Adrenal gland (tissue), 12 donors: ENCODE results near the gene TBC1D7. TPM values are rescaled to one million over a fixed set of nuclear protein-coding genes. Genes with fewer than 3 reads are reported as not detected.

ENCODE experiments used
- DNase-seq, 7 donors: peaks; one replicate each; pipeline ENCODE4 v3.0.0-alpha.2; 2019 to 2020
- H3K27ac ChIP-seq, 5 donors: fragments of 200-600 bp; sonication (generic) in 4 of 5; 1 replicate in 3 of 5; 2 replicates in 2 of 5; pipeline versions ENCODE4 v1.5.1 to v1.8.0; 2016 to 2020; ENCODE audit warnings: mild to moderate bottlenecking in 1 of 5
- H3K27me3 ChIP-seq: fragments of 200-600 bp; 2 replicates; pipeline ENCODE4 v1.8.0; 2021
- H3K36me3 ChIP-seq, 2 donors: fragments of 200-600 bp; replicated peaks in 1 of 2; 1 replicate in 1 of 2; 2 replicates in 1 of 2; pipeline versions ENCODE4 v1.5.1 to v1.8.0; 2018 to 2022
- H3K4me1 ChIP-seq, 2 donors: fragments of 200-600 bp; replicated peaks in 1 of 2; 1 replicate in 1 of 2; 2 replicates in 1 of 2; pipeline versions ENCODE4 v1.5.1 to v1.8.0; 2018 to 2021
- H3K4me3 ChIP-seq, 4 donors: fragments of 200-600 bp; sonication (generic) in 3 of 4; one replicate each; pipeline ENCODE4 v1.5.1; 2016 to 2018
- H3K9me3 ChIP-seq, 3 donors: fragments of 200-600 bp; sonication (generic) in 1 of 3; replicated peaks in 1 of 3; 1 replicate in 2 of 3; 2 replicates in 1 of 3; pipeline versions ENCODE4 v1.5.1 to v1.8.0; 2016 to 2021
- CTCF ChIP-seq, 6 experiments: fragments of 450-650 bp in 4 of 6; fragments of 200-600 bp in 2 of 6; sonication (generic) in 1 of 6; IDR thresholded peaks; 1 replicate in 5 of 6; 2 replicates in 1 of 6; pipeline versions ENCODE4 v1.5.1 to v1.8.0; 2016 to 2021; ENCODE audit warnings: antibody characterized with exemption in 6 of 6, mild to moderate bottlenecking in 2 of 6, moderate library complexity in 1 of 6
- POLR2A ChIP-seq, 2 donors: fragments of 450-650 bp; IDR thresholded peaks; one replicate each; pipeline ENCODE4 v1.6.1; 2017; ENCODE audit warnings: antibody characterized with exemption in 2 of 2, mild to moderate bottlenecking in 2 of 2, moderate library complexity in 1 of 2
- WGBS, 4 donors: extraction: QIAGEN DNeasy Blood & Tissue Kit in 2 of 4; methylation state at CpG; one replicate each; pipeline versions ENCODE4 v1.1.5 to v1.1.7; 2013 to 2017; 5-methylcytosine and 5-hydroxymethylcytosine counted together
- intact Hi-C, 2 donors: fragments of 100-400 bp; cut with DNase I; formaldehyde crosslinking; loops; one replicate each; pipeline versions ENCODE4 v1.14.1 to v1.15.0; 2022 to 2023
- polyA plus RNA-seq, 3 donors: library from polyadenylated mRNA; stranded (reverse); fragments of 200-250 nt in 2 of 3; fragments of 350-450 nt in 1 of 3; fragmentation: Illumina TruSeq in 1 of 3; extraction: RNeasy Lipid Tissue Mini Kit (QIAGEN cat#74804) in 1 of 3; gene quantifications; one replicate each; pipeline ENCODE4 v1.2.3, GENCODE V29; 2013 to 2014
- total RNA-seq, 9 donors: library from RNA; depleted of rRNA in 4 of 9; stranded (reverse); fragments of >200 nt in 4 of 9; fragments of 120-200 nt in 1 of 9; fragmentation: NEBNext Ultra II Directional in 1 of 9; extraction: Animal tissue kit (Norgen Biotek cat#: 25700) in 1 of 9; gene quantifications; one replicate each; pipeline versions ENCODE4 v1.1.0 to v1.2.4, GENCODE V29; 2013 to 2023
- donor health status: healthy with polysubstance abuse.
- donor health status: Bipolar disorder and iron deficiency.
- donor health status: DM: yes; HTN: yes; CAD: no.
- donor health status: DM: no; HTN: no; CAD: no.
- donor health status: DM: no; HTN: no; CAD: no.
- donor health status: DM: yes; HTN: yes; CAD: no.

The TBC1D7 gene
- total and polyA plus RNA-seq, 12 donors, result 8.0 to 23.0 (median 12.4) TPM

- no peak overlapping the region for H3K4me3 ChIP-seq
Measured at GRCh38 chr6:13371421-13372072, 43.2 kb upstream of the TBC1D7 start.

GRCh38 chr6:13370623-13371022, 42.3 kb upstream of the TBC1D7 start:
- intact Hi-C loops, result no loop called here
- no peak for DNase-seq
- no peaks in the 10 kb centered on the region for H3K9me3 ChIP-seq
- no peaks in the 10 kb centered on the region for H3K27me3 ChIP-seq
- H3K4me1 ChIP-seq, result no peaks in the 10 kb centered on the region
- H3K36me3 ChIP-seq, result no peaks in the 10 kb centered on the region
- no peak overlapping the region for H3K27ac ChIP-seq
- TF ChIP-seq POLR2A (IDR thresholded peaks at IDR 0.05), result no peak
- TF ChIP-seq CTCF (IDR thresholded peaks at IDR 0.05), result no peak
- 65 to 79% (median 75%) methylated on average over 5 of the region's 5 CpGs for WGBS, 4 donors
- no peak overlapping the region for H3K4me3 ChIP-seq

More at GRCh38 chr6:13371421-13372072, 43.2 kb upstream of the TBC1D7 start:
- Histone ChIP-seq H3K4me1 (no peaks in the 10 kb centered on the region), H3K27me3 (no peaks in the 10 kb centered on the region), H3K36me3 (no peaks in the 10 kb centered on the region), H3K9me3 (no peaks in the 10 kb centered on the region), H3K27ac (no peak overlapping the region)
- no peak for TF ChIP-seq POLR2A (IDR thresholded peaks at IDR 0.05)
- no peak for TF ChIP-seq CTCF (IDR thresholded peaks at IDR 0.05)
- intact Hi-C loops, result no loop called here
- DNase-seq, result peak in 1 of 7 donors; percentile 17
- 74 to 81% (median 76%) methylated on average over 7 to 9 of the region's 9 CpGs for WGBS, 4 donors

- DNase-seq, result no peak
- TF ChIP-seq CTCF (IDR thresholded peaks at IDR 0.05) (no peak), POLR2A (IDR thresholded peaks at IDR 0.05) (no peak)
- intact Hi-C loops, result no loop called here
- Histone ChIP-seq H3K4me3 (no peak overlapping the region), H3K4me1 (no peaks in the 10 kb centered on the region), H3K27me3 (no peaks in the 10 kb centered on the region), H3K36me3 (no peaks in the 10 kb centered on the region), H3K27ac (no peak overlapping the region), H3K9me3 (no peaks in the 10 kb centered on the region)
- 0 to 84% (median 47%) methylated on average over 1 of the region's 1 CpG for WGBS, 4 donors
Measured at GRCh38 chr6:13369591-13369990, 41.3 kb upstream of the TBC1D7 start.

- no peaks in the 10 kb centered on the region for H3K27me3 ChIP-seq
- no peak overlapping the region for H3K27ac ChIP-seq
- no peak overlapping the region for H3K4me3 ChIP-seq
- no peak for DNase-seq
- H3K9me3 ChIP-seq, result no peaks in the 10 kb centered on the region
- TF ChIP-seq CTCF (IDR thresholded peaks at IDR 0.05) (no peak), POLR2A (IDR thresholded peaks at IDR 0.05) (no peak)
- H3K4me1 ChIP-seq, result no peaks in the 10 kb centered on the region
- H3K36me3 ChIP-seq, result no peaks in the 10 kb centered on the region
- intact Hi-C loops, result no loop called here
Measured at GRCh38 chr6:13368731-13369115, 40.4 kb upstream of the TBC1D7 start.
